Mesenchymal stem cell (in vitro differentiated cells and primary cell): ENCODE data around the gene MERTK.

Source experiments
- DNase-seq: peaks from one replicate; pipeline ENCODE4 v3.0.0-alpha.2; 2013
- H2AFZ ChIP-seq: one replicate; pipeline ENCODE4 v1.6.1; 2013; ENCODE audit warnings: low read depth, mild to moderate bottlenecking, control low read depth, inconsistent platforms, low read length, moderate library complexity
- H2AK5ac ChIP-seq: 2 replicates; pipeline ENCODE4 v1.6.1; 2013; ENCODE audit warnings: low read length, moderate library complexity, mild to moderate bottlenecking, inconsistent platforms; ENCODE audit not compliant: severe bottlenecking
- H2BK120ac ChIP-seq: one replicate; pipeline ENCODE4 v1.6.1; 2013; ENCODE audit warnings: low read depth, mild to moderate bottlenecking, inconsistent platforms, low read length, moderate library complexity
- H2BK12ac ChIP-seq, 2 experiments: one replicate each; pipeline ENCODE4 v1.6.1; 2013; ENCODE audit warnings: inconsistent platforms in 2 of 2, low read length in 2 of 2, mild to moderate bottlenecking in 2 of 2, moderate library complexity in 2 of 2, control low read depth in 1 of 2
- H2BK15ac ChIP-seq: one replicate; pipeline ENCODE4 v1.6.1; 2013; ENCODE audit warnings: mild to moderate bottlenecking, low read depth, inconsistent platforms; ENCODE audit not compliant: poor library complexity, severe bottlenecking
- H2BK5ac ChIP-seq: 2 replicates; pipeline ENCODE4 v1.6.1; 2013; ENCODE audit warnings: low read depth, mild to moderate bottlenecking, low read length, control low read depth, inconsistent platforms; ENCODE audit not compliant: poor library complexity, severe bottlenecking
- H3K14ac ChIP-seq, 2 experiments: one replicate each; pipeline ENCODE4 v1.6.1; 2013; ENCODE audit warnings: inconsistent platforms in 2 of 2, low read length in 2 of 2, control low read depth in 1 of 2, mild to moderate bottlenecking in 1 of 2, moderate library complexity in 1 of 2
- H3K18ac ChIP-seq, 2 experiments: one replicate each; pipeline ENCODE4 v1.6.1; 2013; ENCODE audit warnings: inconsistent platforms in 2 of 2, low read length in 2 of 2, control low read depth in 1 of 2, low read depth in 1 of 2, mild to moderate bottlenecking in 1 of 2
- H3K23ac ChIP-seq, 2 experiments: one replicate each; pipeline ENCODE4 v1.6.1; 2013; ENCODE audit warnings: inconsistent platforms in 2 of 2, low read length in 2 of 2, mild to moderate bottlenecking in 2 of 2, moderate library complexity in 2 of 2, control low read depth in 1 of 2
- H3K27ac ChIP-seq: 2 replicates; pipeline ENCODE4 v1.5.1; 2013; ENCODE audit warnings: mild to moderate bottlenecking, moderate library complexity, low read length, control low read depth, inconsistent platforms; ENCODE audit not compliant: poor library complexity, severe bottlenecking
- H3K27me3 ChIP-seq, 2 experiments: 2 replicates each; pipeline versions ENCODE4 v1.6.1 to v1.7.0; 2013; ENCODE audit warnings: low read length in 2 of 2, mild to moderate bottlenecking in 2 of 2, moderate library complexity in 2 of 2, control low read depth in 1 of 2, inconsistent platforms in 1 of 2; ENCODE audit not compliant: control insufficient read depth in 1 of 2, insufficient read depth in 1 of 2
- H3K36me3 ChIP-seq, 2 experiments: 2 replicates each; pipeline versions ENCODE4 v1.6.1 to v1.7.0; 2013; ENCODE audit warnings: low read length in 2 of 2, control low read depth in 1 of 2, inconsistent platforms in 1 of 2, low read depth in 1 of 2, mild to moderate bottlenecking in 1 of 2; ENCODE audit not compliant: insufficient read depth in 2 of 2, control insufficient read depth in 1 of 2
- H3K4ac ChIP-seq, 2 experiments: one replicate each; pipeline ENCODE4 v1.6.1; 2013; ENCODE audit warnings: inconsistent platforms in 2 of 2, low read length in 2 of 2, mild to moderate bottlenecking in 2 of 2, moderate library complexity in 2 of 2, control low read depth in 1 of 2, low read depth in 1 of 2
- H3K4me1 ChIP-seq: 2 replicates; pipeline ENCODE4 v1.6.1; 2013; ENCODE audit warnings: low read depth, low read length, control low read depth; ENCODE audit not compliant: control insufficient read depth, insufficient read depth
- H3K4me2 ChIP-seq: 2 replicates; pipeline ENCODE4 v1.6.1; 2013; ENCODE audit warnings: low read length, mild to moderate bottlenecking, inconsistent platforms; ENCODE audit not compliant: poor library complexity, severe bottlenecking
- H3K4me3 ChIP-seq, 2 experiments: 2 replicates each; pipeline versions ENCODE4 v1.5.1 to v1.7.0; 2013; ENCODE audit warnings: low read length in 2 of 2, mild to moderate bottlenecking in 2 of 2, control low read depth in 1 of 2, low read depth in 1 of 2; ENCODE audit not compliant: insufficient read depth in 1 of 2
- H3K79me1 ChIP-seq: replicated peaks from 2 replicates; pipeline ENCODE4 v1.6.1; 2013; ENCODE audit warnings: mild to moderate bottlenecking, control low read depth, low read length, inconsistent platforms; ENCODE audit not compliant: poor library complexity, severe bottlenecking
- H3K9ac ChIP-seq: 2 replicates; pipeline ENCODE4 v1.7.0; 2013; ENCODE audit warnings: mild to moderate bottlenecking, low read length, moderate library complexity
- H3K9me3 ChIP-seq: 2 replicates; pipeline ENCODE4 v1.7.0; 2013; ENCODE audit warnings: mild to moderate bottlenecking, low read length; ENCODE audit not compliant: control insufficient read depth
- H4K8ac ChIP-seq: one replicate; pipeline ENCODE4 v1.6.1; 2013; ENCODE audit warnings: inconsistent platforms, mild to moderate bottlenecking, low read length, moderate library complexity
- H4K91ac ChIP-seq: one replicate; pipeline ENCODE4 v1.6.1; 2013; ENCODE audit warnings: mild to moderate bottlenecking, low read length, inconsistent platforms
- WGBS: methylation state at CpG from one replicate; pipeline ENCODE4 v1.1.7; 2013; ENCODE audit warnings: mixed read lengths; 5-methylcytosine and 5-hydroxymethylcytosine counted together

MERTK gene

DNA sequence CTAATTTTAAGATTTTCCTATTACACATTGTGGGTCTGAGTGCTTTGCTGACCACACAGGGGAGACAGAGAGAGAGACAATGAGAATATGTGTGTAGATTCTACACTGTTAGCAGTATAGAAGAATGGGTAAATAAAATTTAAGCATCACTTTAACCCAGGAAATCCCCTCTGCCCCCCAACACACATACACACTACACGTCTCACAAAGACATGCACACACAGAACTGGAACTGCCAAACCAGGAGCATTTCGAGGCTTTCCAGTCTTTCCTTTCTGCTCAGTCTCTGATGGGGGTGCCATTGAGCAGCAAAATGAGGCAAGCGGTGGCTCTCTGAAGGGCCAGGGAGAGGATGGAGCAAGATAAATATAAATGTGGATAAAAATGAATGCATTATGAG lies 2.5 kb downstream of the MERTK start:
- Histone ChIP-seq H3K23ac (no peak overlapping the region), H3K4me3 (no peak overlapping the region), H2BK120ac (no peak overlapping the region), H3K4ac (no peak overlapping the region), H3K18ac (no peak overlapping the region), H2BK15ac (no peak overlapping the region), H3K36me3 (no peaks in the 10 kb centered on the region), H2AFZ (no peak overlapping the region), H2BK5ac (no peak overlapping the region), H2AK5ac (no peak overlapping the region), H3K9ac (peak overlapping the region; percentile 29), H4K8ac (no peak overlapping the region), H2BK12ac (no peak overlapping the region), H3K27me3 (peaks cover 0 to 36% of the 10 kb centered on the region in 2 experiments), H3K27ac (no peak overlapping the region), H3K4me2 (peak overlapping the region; percentile 35), H3K14ac (no peak overlapping the region), H4K91ac (no peak overlapping the region), H3K9me3 (no peaks in the 10 kb centered on the region), H3K79me1 (peaks cover 14% of the 10 kb centered on the region), H3K4me1 (peaks cover 15% of the 10 kb centered on the region)
- WGBS = 24% methylated on average over 2 of the region's 3 CpGs
- DNase-seq = peak; percentile 53

DNA sequence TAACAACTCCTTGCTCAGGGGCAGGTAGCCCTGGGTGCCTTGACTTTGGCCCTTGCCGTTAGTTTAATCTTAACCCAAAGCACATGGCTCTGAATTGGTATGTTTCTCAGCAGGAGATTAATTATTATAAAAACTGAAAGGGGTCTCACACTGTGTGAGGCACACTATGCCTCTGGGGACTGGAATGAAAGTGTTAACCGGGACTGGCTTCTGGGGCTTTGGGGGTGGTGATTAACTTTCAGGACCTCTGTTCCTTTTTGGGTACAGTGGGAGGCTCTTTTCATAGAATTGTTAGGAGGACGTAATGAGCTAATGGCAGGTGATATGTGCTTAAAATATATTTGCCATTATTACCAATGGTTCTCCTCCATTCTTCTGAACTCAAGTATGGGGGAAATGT lies 5.1 kb downstream of the MERTK start:
- no peak overlapping the region for H4K91ac ChIP-seq
- H2AK5ac ChIP-seq = no peak overlapping the region
- no peak overlapping the region for H3K23ac ChIP-seq
- no peak overlapping the region for H2BK12ac ChIP-seq
- H3K36me3 ChIP-seq = no peaks in the 10 kb centered on the region
- H3K9me3 ChIP-seq = no peaks in the 10 kb centered on the region
- H2BK120ac ChIP-seq = no peak overlapping the region
- H3K4ac ChIP-seq = no peak overlapping the region
- peaks cover 16% of the 10 kb centered on the region for H3K4me1 ChIP-seq
- no peak overlapping the region for H2AFZ ChIP-seq
- H3K4me2 ChIP-seq = no peak overlapping the region
- H3K27ac ChIP-seq = no peak overlapping the region
- no peak overlapping the region for H4K8ac ChIP-seq
- H3K4me3 ChIP-seq = no peak overlapping the region
- peaks cover 0 to 31% of the 10 kb centered on the region in 2 experiments for H3K27me3 ChIP-seq
- no peak overlapping the region for H3K18ac ChIP-seq
- H2BK15ac ChIP-seq = no peak overlapping the region
- peaks cover 16% of the 10 kb centered on the region for H3K79me1 ChIP-seq
- DNase-seq = no peak
- 72% methylated on average over 2 of the region's 3 CpGs for WGBS
- H2BK5ac ChIP-seq = no peak overlapping the region
- no peak overlapping the region for H3K14ac ChIP-seq
- H3K9ac ChIP-seq = no peak overlapping the region

DNA sequence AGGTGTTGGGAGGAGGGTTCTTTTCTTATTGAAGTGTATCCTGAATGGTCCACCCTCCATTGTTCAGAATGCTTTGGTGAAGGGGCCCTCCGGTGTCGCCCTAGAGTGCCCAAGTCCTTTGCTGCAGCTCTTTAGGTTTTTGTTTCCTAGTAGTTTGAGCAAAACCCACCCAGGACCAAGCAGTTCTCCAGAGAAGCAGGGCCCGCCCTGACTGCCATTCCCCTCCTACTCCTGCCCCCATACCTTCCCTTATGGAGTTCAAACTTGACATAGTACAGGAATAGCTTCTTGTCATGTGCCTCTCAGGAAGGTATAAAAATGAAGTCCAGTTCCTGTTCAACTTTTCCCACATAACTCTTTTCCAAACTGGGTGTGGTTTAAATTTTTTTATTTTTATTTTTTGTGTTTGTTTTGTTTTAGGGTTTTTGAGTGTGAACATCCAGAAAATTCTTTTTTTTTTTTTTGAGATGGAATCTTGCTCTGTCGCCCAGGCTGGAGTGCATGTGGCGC lies 5.6 kb downstream of the MERTK start:
- WGBS = 99% methylated on average over 4 of the region's 5 CpGs
- Histone ChIP-seq H2BK12ac (no peak overlapping the region), H3K36me3 (no peaks in the 10 kb centered on the region), H3K9me3 (no peaks in the 10 kb centered on the region), H3K4me3 (no peak overlapping the region), H3K79me1 (peaks cover 16% of the 10 kb centered on the region), H3K4ac (no peak overlapping the region), H3K27ac (no peak overlapping the region), H3K14ac (no peak overlapping the region), H3K4me2 (no peak overlapping the region), H2AK5ac (no peak overlapping the region), H3K4me1 (peaks cover 16% of the 10 kb centered on the region), H4K8ac (no peak overlapping the region), H2BK15ac (no peak overlapping the region), H2BK120ac (no peak overlapping the region), H4K91ac (no peak overlapping the region), H3K9ac (no peak overlapping the region), H2BK5ac (no peak overlapping the region), H3K27me3 (peaks cover 0 to 28% of the 10 kb centered on the region in 2 experiments), H2AFZ (no peak overlapping the region), H3K23ac (no peak overlapping the region), H3K18ac (no peak overlapping the region)
- no peak for DNase-seq

DNA sequence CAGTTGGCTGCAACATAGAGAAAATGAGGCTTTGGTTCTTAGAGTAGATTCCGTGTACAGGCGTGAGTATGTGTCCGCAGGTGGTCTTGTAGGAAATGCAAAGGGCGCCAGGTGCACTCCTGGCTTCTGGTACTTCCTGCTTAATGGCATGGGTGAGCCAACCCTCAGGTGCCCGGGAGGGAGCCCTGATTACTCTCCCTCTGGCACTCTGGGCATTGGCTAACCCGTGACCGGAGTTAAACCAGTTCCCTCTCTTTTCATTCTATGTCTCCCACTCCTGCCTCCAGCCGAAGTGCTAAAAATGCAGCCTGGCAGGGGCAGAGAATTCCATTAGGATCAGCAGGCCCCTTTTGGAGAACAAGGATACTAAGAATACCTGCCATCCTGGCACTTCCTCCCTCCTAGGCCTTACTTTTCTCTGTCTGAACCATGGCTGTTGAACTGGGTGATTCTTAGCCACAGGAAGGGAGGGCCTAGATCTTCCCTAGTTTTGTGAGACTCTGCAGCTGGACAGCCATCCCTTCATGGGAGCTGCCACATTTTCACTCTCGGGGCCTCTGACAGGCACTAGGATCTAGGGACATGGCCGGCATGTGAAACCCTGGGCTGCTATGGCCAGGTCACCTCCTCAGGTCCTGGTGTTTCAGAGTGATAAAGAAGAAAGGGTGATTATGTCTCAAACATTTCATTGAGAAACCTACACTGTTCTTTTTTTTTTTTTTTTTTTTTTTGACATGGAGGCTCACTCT lies 6.5 kb downstream of the MERTK start:
- Histone ChIP-seq H3K79me1 (peaks cover 16% of the 10 kb centered on the region), H3K27me3 (peaks cover 0 to 20% of the 10 kb centered on the region in 2 experiments), H2AK5ac (no peak overlapping the region), H3K9me3 (no peaks in the 10 kb centered on the region), H3K4me2 (no peak overlapping the region), H2BK5ac (no peak overlapping the region), H3K4me1 (peaks cover 16% of the 10 kb centered on the region), H2AFZ (no peak overlapping the region), H3K4ac (no peak overlapping the region), H3K9ac (no peak overlapping the region), H3K14ac (no peak overlapping the region), H3K23ac (no peak overlapping the region), H3K36me3 (no peaks in the 10 kb centered on the region), H2BK120ac (no peak overlapping the region), H2BK15ac (no peak overlapping the region), H4K91ac (no peak overlapping the region), H2BK12ac (peak overlapping the region in 1 of 2 experiments; percentile 63), H3K18ac (peak overlapping the region in 1 of 2 experiments; percentile 23), H4K8ac (no peak overlapping the region), H3K27ac (no peak overlapping the region), H3K4me3 (no peak overlapping the region)
- 98% methylated on average over 9 of the region's 10 CpGs for WGBS
- no peak for DNase-seq
